Endothelial cell of umbilical vein (primary cell): ENCODE measurements around the gene MAX.

Experiments used
- EZH2 ChIP-seq: IDR thresholded peaks from 2 replicates; pipeline ENCODE4 v1.6.1; 2012; ENCODE audit warnings: borderline replicate concordance, low read depth, mild to moderate bottlenecking, moderate library complexity, low read length, inconsistent platforms; ENCODE audit not compliant: severe bottlenecking
- FOS ChIP-seq: IDR thresholded peaks from 2 replicates; pipeline ENCODE4 v1.6.1; 2011; ENCODE audit warnings: mild to moderate bottlenecking, low read length, moderate library complexity, borderline replicate concordance; ENCODE audit not compliant: insufficient read depth
- JUN ChIP-seq: IDR thresholded peaks from 2 replicates; pipeline ENCODE4 v1.6.1; 2011; ENCODE audit warnings: borderline replicate concordance, low read depth; ENCODE audit not compliant: insufficient read length, insufficient read depth
- MYC ChIP-seq: IDR thresholded peaks from one replicate; pipeline ENCODE4 v1.6.1; 2011; ENCODE audit warnings: mild to moderate bottlenecking, low read depth, low read length
- POLR2A ChIP-seq: IDR thresholded peaks from 2 replicates; pipeline ENCODE4 v1.6.1; 2012; ENCODE audit warnings: low read depth, mild to moderate bottlenecking, control low read depth, low read length
- POLR2AphosphoS5 ChIP-seq: IDR thresholded peaks from 2 replicates; pipeline ENCODE4 v1.6.1; 2012; ENCODE audit warnings: low read depth, mild to moderate bottlenecking, control low read depth, low read length, moderate library complexity; ENCODE audit not compliant: insufficient read depth
- TF ChIP-seq, protein P1 (sequence below), 2 donors: IDR thresholded peaks; 1 replicate in 1 of 2; 2 replicates in 1 of 2; pipeline ENCODE4 v1.5.1; 2011; ENCODE audit warnings: low read length in 2 of 2, mild to moderate bottlenecking in 2 of 2, moderate library complexity in 2 of 2, control low read depth in 1 of 2, inconsistent platforms in 1 of 2, low read depth in 1 of 2; ENCODE audit not compliant: insufficient read depth in 1 of 2; ENCODE audit errors: extremely low read depth in 1 of 2
- TF ChIP-seq, protein P2 (sequence below): IDR thresholded peaks from 2 replicates; pipeline ENCODE4 v1.6.1; 2011; ENCODE audit not compliant: insufficient read depth, insufficient read length

DNA sequence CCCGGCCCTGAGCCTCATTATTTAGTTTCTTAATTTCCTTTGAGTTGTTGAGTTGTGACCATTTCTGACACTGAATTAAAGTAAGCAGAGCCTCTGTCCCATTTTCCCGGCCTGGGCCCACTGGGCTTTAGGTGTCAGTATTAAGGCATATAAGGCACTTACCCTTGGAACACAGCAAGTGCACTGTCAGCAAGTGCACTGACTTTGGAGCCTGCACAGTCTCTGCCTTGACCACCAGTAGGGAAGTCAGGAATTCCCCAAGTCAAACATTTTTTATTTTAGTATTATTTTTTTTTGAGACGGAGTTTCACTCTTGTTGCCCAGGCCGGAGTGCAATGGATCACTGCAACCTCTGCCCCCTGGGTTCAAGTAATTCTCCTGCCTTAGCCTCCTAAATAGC lies 56.6 kb downstream of the MAX start:
- TF ChIP-seq, protein P1, sequence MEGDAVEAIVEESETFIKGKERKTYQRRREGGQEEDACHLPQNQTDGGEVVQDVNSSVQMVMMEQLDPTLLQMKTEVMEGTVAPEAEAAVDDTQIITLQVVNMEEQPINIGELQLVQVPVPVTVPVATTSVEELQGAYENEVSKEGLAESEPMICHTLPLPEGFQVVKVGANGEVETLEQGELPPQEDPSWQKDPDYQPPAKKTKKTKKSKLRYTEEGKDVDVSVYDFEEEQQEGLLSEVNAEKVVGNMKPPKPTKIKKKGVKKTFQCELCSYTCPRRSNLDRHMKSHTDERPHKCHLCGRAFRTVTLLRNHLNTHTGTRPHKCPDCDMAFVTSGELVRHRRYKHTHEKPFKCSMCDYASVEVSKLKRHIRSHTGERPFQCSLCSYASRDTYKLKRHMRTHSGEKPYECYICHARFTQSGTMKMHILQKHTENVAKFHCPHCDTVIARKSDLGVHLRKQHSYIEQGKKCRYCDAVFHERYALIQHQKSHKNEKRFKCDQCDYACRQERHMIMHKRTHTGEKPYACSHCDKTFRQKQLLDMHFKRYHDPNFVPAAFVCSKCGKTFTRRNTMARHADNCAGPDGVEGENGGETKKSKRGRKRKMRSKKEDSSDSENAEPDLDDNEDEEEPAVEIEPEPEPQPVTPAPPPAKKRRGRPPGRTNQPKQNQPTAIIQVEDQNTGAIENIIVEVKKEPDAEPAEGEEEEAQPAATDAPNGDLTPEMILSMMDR (IDR thresholded peaks at IDR 0.05; ENCODE audit: extremely low read depth in 1 of 2, insufficient read depth in 1 of 2, low read depth in 1 of 2, low read length in 2 of 2) = no peak
- TF ChIP-seq EZH2 (no peak), POLR2A (no peak), POLR2AphosphoS5 (no peak), MYC (no peak), FOS (no peak), JUN (no peak)
- TF ChIP-seq, protein P2, sequence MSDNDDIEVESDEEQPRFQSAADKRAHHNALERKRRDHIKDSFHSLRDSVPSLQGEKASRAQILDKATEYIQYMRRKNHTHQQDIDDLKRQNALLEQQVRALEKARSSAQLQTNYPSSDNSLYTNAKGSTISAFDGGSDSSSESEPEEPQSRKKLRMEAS = no peak
